HG03378 (cell line): Measurements from ENCODE around the gene NOCT.
"Not testable (repeated sequence)": the region's sequence is repeated elsewhere in the genome, so short reads cannot be mapped to it uniquely, and the experiment has no call there.

Experiments used
- ATAC-seq: cut with Tn5 transposase; IDR thresholded peaks from one replicate; pipeline ENCODE4 v1.9.1; 2021; ENCODE audit warnings: mild to moderate bottlenecking, moderate library complexity; ENCODE audit not compliant: unreplicated experiment

The NOCT gene

DNA sequence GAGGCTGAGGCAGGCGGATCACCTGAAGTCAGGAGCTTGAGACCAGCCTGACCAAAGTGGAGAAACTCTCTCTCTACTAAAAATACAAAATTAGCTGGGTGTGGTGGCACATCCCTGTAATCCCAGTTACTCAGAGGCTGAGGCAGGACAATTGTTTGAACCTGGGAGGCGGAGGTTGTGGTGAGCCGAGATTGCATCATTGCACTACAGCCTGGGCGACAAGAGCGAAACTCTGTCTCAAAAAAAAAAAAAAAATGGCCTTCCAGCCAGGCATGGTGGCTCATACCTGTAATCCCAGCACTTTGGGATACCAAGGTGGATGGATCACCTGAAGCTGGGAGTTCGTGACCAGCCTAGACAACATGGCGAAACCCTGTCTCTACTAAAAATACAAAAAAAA, 7.3 kb upstream of the NOCT start:
- not testable (repeated sequence) for ATAC-seq

DNA sequence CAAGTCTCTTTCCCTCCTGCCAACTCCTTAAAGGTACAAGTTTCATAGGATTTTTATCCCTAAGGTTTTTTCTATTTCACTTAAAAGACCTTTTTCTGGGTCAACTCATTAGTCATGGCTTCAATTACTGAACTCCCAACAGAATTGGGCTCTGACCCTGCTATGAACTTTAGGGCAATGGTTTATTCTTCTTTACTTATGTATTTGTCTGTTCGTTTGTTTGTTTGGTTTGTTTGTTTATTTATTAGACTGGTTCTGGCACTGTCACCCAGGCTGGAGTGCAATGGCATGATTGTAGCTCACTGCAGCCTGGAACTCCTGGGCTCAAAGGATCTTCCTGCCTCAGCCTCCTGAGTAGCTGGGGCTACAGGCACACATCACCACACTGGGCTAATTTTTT, 5.9 kb upstream of the NOCT start:
- no peak for ATAC-seq

DNA sequence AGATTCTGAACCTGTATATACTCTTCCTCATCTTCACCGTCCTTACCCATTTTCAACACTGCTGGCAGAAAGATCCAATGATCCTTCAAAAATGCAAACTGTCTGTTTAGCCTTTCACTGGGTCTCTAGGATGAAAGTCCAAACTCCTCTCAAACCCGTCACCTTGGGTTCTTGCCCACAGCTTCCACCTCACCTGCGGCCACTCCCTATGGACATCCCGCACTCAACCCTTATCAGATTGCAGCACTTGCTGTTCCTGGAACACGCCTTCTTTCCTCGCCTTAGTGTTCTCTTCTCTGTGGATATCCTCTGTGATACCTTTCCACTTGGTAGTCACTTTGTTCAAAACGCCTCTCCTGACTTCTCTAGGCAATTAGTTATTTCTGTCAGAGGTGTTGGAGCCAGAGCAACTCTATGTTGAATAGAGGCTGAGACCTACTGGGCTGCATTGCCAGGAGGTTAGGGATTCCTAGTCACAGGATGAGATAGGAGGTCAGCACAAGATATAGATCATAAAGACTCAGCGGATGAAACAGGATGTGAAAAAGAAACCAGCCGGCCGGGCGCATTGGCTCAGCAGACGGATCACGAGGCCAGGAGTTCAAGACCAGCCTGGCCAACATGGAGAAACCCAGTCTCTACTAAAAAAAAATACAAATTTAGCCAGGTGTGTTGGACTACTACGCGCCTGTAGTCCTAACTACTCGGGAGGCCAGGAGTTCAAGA, 4.2 kb upstream of the NOCT start:
- no peak for ATAC-seq

DNA sequence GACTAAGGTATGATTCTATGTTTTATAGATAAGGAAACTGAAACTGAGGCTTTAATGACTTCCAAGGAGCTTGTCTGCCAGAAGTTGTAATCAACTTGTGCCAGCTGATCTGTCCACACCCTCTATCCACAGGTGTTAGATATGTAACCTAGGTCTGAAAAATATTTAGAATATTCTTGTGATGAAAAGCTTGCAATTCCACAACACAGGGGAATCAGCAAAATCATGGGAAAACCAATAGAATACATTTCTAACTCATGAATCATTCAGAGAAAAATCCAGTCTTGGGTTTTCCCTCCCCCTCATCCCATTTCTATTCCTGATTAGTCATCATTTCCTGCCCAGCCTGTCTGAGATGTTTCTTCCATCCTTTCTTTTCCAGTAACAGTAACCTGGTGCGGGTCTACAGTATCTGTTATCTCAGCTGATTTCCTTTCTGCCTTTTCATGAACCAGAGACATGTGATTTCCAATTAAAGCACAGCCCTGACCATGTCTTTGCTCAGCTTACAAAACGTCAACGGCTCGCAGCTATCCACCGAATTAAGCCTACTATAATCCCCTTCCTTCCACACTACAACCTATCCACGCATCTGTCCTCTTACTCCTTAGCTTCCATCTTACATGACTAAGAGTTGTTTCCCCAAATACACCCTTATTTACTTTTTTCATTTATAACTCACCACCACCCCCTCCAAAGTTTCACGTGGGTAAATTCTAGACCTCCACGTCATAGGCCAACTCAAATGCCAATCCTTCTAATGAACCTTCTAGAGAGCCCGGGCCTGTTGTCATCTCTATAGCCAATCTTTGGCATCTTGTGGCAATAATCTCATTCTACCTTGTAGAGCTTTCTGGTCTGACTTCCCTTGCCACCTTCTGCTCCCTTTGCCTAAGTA, 961 bp upstream of the NOCT start:
- peak; percentile 10 for ATAC-seq

DNA sequence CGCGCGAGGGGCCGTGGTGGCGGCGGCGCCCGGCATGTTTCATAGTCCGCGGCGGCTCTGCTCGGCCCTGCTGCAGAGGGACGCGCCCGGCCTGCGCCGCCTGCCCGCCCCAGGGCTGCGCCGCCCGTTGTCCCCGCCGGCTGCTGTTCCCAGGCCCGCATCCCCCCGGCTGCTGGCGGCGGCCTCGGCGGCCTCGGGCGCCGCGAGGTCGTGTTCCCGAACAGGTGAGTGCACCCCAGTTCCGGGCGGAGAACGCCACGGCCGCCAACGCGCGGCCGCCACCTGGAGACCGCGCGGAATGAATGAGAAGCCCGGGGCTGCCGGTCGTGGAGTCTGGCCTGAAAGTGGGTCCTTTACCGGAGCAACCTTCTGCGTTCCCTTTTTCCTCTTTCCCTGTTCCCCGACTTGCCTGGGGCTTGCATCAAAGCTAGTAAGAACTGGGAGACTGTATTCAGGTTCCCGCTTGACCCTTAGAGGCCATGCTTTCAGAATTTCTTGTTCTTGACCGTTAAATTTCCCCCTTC, 429 bp downstream of the NOCT start:
- peak; percentile 24 for ATAC-seq

DNA sequence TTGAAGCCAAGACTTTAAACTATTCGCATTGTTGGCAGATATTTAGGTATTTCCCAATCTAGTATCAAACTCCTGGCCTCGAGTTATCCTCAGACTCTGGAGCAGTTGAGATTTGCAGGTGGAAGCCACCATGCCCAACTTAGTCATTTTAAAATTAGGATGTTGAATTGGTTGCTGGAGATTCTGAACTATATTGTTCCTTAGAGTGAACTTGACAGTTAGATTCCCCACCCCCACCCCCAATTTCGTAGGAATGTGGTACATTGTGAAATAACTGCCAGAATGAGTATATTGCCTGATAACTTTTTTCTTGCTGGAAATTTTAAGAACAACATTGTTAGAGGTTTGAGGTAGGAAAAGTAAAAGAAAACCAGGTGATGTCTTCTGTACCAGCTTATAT, 2.3 kb downstream of the NOCT start:
- no peak for ATAC-seq

DNA sequence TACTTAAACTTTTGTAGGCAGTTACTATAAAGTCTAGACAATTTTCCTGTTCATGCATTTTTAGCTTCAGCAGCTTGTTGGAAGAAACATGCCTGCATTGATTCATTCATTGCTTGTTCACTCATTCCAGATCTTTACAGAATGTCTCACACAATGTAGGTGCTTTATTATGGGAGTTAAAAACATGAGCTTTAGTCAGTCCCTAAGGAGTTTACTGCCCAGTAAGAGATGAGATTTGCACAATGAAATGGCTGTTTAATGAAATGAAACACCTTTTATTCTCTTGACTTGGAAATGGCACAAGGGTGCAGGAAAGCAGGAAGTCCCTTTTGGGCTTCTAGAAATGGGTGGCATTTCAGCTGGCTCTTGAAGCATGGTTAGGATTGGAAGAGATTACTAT, 2.9 kb downstream of the NOCT start:
- ATAC-seq = no peak

DNA sequence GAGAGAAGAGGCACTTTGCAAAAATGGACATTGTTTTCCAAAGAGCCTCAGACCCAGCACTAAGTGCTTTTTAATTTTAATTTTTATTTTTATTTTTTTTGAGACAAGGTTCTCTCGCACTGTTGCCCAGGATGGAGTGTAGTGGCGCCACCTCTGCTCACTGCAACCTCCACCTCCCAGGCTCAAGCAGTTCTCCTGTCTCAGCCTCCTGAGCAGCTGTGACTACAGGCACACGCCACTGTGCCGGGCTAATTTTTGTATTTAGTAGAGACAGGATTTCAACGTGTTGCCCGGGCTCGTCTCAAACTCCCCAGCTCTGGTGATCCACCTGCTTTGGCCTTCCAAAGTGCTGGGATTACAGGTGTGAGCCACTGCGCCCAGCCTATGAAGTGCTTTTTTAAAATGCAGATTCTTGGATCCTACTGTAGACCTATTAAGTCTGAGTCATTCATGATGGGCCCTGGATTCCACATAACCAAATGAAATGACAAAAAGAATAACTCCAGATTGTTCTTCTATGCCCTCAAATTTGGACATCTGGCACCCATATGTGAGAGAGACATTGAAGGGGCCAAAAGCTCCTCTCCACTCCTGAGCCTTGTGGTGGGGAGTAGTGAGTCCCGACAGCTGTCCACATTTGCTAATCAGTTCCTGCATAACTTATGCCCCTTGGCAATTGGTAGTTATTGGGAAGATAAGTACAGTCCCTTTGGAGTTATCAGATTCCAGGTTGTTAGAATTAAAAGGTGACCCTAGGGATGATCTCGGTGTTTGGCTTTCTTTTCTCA, 3.6 kb downstream of the NOCT start:
- no peak for ATAC-seq

DNA sequence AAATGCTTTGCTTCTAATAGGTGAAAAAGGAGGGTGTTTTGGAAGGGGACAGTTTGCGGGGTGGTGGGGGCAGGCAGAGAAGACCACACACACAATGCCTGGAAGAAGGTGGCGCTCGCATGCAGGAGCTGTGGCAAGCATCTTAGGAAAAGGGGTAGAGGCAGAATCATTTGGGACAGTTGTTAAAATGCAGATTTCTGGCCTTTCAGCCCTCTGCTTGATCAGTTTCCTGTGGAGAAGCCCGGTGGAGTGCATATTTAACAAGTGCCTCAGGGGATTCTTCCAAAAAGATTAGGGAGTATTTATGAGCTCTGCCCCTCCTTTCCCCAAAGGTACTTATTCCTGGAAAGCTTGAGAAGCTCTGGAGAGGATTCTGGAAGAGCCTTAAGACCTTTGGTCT, 4.8 kb downstream of the NOCT start:
- no peak for ATAC-seq

DNA sequence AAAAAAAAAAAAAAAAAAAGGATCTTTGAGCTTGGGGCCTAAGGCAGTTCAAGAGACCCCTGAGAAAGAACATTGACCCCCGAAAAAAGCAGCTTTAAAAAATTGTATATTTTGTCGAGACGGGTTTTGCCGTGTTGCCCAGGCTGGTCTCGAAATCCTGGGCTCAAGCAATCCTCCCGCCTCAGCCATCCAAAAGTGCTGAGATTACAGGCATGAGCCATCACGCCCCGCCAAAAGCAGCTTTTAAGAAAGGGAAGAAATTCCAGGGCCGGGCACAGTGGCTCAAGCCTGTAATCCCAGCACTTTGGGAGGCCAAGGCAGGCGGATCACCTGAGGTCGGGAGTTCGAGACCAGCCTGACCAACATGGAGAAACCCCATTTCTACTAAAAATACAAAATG, 5.5 kb downstream of the NOCT start:
- not testable (repeated sequence) for ATAC-seq

DNA sequence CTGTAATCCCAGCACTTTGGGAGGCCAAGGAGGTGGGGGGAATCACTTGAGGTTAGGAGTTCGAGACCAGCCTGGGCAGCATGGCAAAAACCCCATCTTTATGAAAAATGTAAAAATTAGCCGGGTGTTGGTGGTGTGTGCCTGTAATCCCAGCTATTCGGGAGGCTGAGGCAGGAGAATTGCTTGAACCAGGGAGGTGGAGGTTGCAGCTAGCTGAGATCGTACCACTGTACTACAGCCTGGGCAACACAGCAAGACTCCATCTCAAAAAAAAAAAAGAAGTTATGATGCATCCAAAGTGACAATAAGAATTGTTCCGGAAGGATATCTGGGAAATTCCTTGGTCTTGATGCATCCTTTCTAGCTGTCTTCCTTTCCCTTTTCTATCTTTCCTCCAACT, 7.3 kb downstream of the NOCT start:
- ATAC-seq = no peak

DNA sequence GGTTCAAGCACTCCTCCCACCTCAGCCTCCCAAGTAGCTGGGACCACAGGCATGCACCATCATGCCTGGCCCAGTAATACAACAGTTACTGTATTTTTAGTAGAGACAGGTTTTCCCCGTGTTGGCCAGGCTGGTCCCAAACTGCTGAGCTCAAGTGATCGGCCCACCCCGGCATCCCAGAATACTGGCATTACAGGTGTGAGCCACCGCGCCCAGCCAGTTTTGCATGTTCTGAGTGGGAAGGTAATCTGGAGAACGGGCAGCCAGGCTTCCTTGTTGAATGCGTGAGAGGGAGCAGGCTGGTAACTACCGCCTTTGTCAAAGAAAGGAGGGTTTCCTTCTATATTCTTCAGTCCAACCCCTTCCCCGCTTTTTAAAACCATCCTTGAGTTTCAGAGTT, 9.1 kb downstream of the NOCT start:
- no peak for ATAC-seq

DNA sequence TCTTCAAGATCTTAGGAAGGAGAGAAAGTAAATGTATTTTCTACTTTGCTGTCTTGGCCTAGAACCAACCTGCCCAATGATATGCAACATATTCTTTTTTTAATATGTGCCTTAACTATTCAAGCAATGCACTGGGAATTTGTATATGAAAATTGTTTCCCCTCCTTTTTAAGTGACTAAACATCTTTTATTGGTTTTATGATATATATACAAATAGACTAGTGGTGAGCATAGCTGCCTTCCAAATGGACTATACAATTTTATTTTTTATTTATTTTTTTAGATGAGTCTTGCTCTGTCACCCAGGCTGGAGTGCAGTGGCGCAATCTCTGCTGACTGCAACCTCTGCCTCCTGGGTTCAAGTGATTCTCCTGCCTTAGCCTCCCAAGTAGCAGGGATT, 10.3 kb downstream of the NOCT start:
- ATAC-seq = no peak

DNA sequence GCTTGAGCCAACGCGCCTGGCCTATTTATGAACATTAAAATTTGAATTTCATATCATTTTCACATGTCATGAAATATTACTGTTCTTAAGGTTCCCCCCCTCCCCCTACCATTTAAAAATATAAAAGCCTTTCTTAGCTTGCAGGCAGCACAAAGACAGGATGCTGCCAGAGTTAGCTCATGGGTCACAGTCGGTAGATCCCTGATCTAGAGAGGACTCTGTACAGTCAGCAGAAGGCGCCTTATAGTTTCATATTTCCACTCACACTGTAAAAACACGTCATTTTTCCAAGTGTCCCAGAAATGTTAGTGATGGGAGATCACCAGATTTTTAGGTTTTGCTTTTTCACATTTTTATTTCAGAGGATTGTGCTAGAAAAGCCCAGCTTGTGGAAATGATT, 12.2 kb downstream of the NOCT start:
- ATAC-seq = no peak

DNA sequence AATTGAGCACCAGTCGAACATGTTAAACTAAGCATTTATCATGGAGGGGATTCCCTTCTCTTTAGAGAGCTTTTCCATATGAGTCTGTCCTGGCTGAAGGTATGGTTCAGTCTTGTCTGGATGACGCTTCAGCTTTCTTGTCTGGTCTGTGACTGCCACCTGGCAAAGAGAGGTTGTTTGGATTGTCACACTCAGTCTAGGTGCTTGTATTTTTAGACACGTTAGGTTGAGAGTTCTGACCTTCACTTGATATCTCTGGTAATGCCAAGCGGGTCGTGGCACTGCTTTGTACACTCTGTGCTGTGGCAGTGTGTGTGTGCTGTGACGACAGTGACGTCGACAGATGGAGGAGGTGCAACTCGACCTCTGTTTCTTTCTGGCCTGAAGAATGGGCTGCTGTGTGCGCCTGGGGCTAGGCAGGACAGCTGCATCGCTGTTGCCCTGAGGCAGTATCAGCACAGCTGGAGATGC, 12.6 kb downstream of the NOCT start:
- ATAC-seq = no peak

DNA sequence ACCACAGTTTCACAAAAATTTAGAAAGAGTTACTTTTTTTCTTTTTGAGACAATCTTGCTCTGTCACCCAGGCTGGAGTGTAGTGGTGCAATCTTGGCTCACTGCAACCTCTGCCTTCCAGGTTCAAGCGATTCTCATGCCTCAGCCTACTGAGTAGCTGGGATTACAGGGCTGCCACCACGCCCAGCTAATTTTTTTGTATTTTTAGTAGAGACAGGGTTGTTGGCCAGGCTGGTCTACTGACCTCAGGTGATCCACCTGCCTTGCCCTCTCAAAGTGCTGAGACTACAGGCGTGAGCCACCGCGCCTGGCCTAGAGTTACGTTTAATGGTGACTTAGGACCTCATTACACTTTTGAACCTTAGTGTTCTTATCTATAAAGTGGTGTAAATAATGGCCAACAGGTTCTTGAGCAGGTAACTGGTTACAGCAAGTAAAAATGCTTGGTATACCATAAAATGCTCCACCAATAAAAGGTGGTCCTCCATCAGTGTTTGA, 14.3 kb downstream of the NOCT start:
- not testable (repeated sequence) for ATAC-seq

DNA sequence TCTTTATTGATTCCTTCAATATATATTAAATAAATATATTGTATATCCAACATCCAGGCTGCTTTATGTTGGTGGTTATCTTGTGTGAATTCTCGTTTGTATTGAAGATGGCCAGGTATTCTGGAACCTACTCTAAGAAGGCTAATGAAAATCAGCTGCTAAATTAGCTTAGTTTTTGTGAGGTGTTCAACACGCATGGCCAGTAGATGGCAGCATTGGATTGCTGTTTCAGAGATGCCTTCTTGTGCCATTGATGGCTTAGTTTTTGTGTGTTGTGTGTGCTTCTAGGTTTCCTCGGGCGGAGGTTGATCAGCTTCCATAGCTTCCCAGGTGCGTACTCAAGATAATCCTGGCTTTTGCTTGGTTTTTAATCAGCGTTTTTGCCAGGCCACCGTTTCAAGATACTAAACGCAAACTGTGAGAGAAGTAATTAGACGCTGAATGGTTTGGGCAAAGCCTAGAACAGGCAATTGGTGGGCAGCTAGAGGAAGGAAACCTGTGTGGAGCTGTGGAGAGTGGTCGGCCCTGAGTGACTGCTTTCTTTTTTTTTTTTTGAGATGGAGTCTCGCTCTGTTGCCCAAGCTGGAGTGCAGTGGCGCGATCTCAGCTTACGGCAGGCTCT, 15.1 kb downstream of the NOCT start:
- ATAC-seq = peak; percentile 88

DNA sequence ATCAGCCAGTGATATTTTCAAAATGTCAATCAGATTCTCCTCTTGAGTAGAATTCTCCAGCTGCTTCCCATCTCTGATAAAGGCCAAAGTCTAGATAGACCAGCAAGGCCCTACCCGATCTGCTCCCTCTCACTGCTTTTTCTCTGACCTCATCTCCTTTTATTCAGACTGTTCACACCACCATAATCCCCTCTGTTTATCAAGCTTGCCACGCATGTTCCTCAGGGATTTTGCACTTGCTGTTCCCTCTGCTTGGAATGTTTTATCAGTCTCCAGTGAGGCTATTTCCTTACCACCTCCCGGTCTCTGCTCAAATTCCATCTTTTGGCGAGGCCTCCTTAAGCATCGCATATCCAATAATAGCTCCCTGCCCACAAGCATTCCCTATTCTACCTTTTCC, 20.1 kb downstream of the NOCT start:
- ATAC-seq = no peak

DNA sequence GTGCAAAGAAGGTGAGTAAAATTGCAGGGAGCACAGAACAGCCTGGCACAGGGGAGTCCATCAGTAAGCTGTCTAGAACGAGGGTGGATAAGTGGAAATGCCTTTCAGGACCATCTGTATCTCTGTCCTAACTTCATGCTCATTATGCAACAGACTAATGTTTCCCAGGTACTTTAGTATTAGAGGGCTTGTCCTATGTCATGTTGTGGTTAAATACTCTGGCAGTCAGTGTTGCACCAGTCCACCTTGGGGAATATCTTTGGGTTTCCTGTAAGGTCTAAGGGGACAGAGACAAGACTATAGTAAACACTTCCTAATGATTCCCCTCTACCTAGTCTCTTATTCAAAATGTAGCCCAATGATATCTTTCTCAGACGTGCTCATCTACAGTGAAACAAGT, 21.3 kb downstream of the NOCT start:
- no peak for ATAC-seq

DNA sequence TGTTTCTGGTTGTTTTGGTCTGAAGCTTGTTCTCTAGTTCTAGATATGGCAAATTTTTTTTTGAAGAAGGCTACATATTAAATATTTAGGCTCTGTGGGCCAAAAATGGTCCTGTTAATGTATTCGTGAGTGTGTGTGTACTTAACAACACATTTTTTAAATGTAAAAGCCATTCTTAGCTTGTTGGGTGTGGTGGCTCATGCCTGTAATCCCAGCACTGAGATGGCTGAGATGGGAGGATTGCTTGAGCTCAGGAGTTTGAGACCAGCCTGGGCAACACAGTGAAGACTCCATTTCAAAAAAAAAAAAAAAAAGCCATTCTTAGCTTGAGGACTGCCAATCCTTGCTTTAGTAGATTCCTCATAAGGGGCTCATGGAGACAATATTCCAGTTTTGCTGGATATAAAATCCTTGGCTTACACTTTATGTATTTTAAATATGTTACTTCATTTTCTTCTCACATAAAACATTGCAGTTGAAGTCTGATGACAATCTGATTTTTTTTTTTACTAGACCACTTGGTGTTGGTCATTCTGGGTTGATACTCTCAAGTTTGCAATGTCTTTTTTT, 23.4 kb downstream of the NOCT start:
- no peak for ATAC-seq
